H9 (cell line): ENCODE results near the gene UBL5. TPM values are rescaled to one million over a fixed set of nuclear protein-coding genes. Genes with fewer than 3 reads are reported as not detected.

Experiments
- DNase-seq: peaks from one replicate; pipeline ENCODE4 v3.0.0-alpha.2; 2017
- H2AFZ ChIP-seq: one replicate; pipeline ENCODE4 v1.6.1; 2013; ENCODE audit warnings: mild to moderate bottlenecking, low read length, control low read depth, moderate library complexity
- H2AK5ac ChIP-seq: 2 replicates; pipeline ENCODE4 v1.6.1; 2013; ENCODE audit warnings: low read length, control low read depth, mixed read lengths; ENCODE audit not compliant: insufficient read length
- H2BK120ac ChIP-seq: one replicate; pipeline ENCODE4 v1.6.1; 2013; ENCODE audit warnings: low read depth, mild to moderate bottlenecking, low read length, control low read depth, inconsistent platforms; ENCODE audit not compliant: poor library complexity, severe bottlenecking
- H2BK12ac ChIP-seq: 2 replicates; pipeline ENCODE4 v1.6.1; 2013; ENCODE audit warnings: low read length, control low read depth, mixed read lengths, low read depth; ENCODE audit not compliant: insufficient read length
- H2BK15ac ChIP-seq: 2 replicates; pipeline ENCODE4 v1.6.1; 2013; ENCODE audit warnings: low read depth, low read length, control low read depth
- H2BK20ac ChIP-seq: one replicate; pipeline ENCODE4 v1.6.1; 2013; ENCODE audit warnings: low read depth, mild to moderate bottlenecking, low read length, control low read depth, inconsistent platforms; ENCODE audit not compliant: poor library complexity, severe bottlenecking
- H2BK5ac ChIP-seq: 2 replicates; pipeline ENCODE4 v1.6.1; 2013; ENCODE audit warnings: low read length, control low read depth, mixed read lengths; ENCODE audit not compliant: insufficient read length
- H3K14ac ChIP-seq: 2 replicates; pipeline ENCODE4 v1.6.1; 2013; ENCODE audit warnings: low read length, control low read depth; ENCODE audit not compliant: insufficient read depth
- H3K18ac ChIP-seq: 2 replicates; pipeline ENCODE4 v1.6.1; 2013; ENCODE audit warnings: low read depth, mild to moderate bottlenecking, mixed read lengths, low read length, control low read depth; ENCODE audit not compliant: insufficient read length
- H3K23ac ChIP-seq: 2 replicates; pipeline ENCODE4 v1.6.1; 2013; ENCODE audit warnings: low read length, control low read depth, mixed read lengths, low read depth; ENCODE audit not compliant: insufficient read length
- H3K23me2 ChIP-seq: 2 replicates; pipeline ENCODE4 v1.6.1; 2013; ENCODE audit warnings: low read depth, mild to moderate bottlenecking, mixed read lengths, low read length, control low read depth; ENCODE audit not compliant: insufficient read length, poor library complexity, severe bottlenecking
- H3K27ac ChIP-seq: 2 replicates; pipeline ENCODE4 v1.5.1; 2013; ENCODE audit warnings: low read length, control low read depth, mixed read lengths, low read depth; ENCODE audit not compliant: insufficient read length
- H3K27me3 ChIP-seq: 2 replicates; pipeline ENCODE4 v1.6.1; 2013; ENCODE audit warnings: low read length, control low read depth, inconsistent platforms; ENCODE audit not compliant: insufficient read depth
- H3K4ac ChIP-seq: 2 replicates; pipeline ENCODE4 v1.6.1; 2013; ENCODE audit warnings: low read depth, mild to moderate bottlenecking, control low read depth, inconsistent platforms, low read length, moderate library complexity
- H3K4me1 ChIP-seq: 2 replicates; pipeline ENCODE4 v1.6.1; 2013; ENCODE audit warnings: low read length, control low read depth, inconsistent platforms; ENCODE audit not compliant: insufficient read depth
- H3K4me2 ChIP-seq: 2 replicates; pipeline ENCODE4 v1.6.1; 2013; ENCODE audit warnings: low read length, control low read depth, mixed read lengths; ENCODE audit not compliant: insufficient read length, insufficient read depth
- H3K56ac ChIP-seq: 2 replicates; pipeline ENCODE4 v1.6.1; 2013; ENCODE audit warnings: low read depth, mild to moderate bottlenecking, mixed read lengths, low read length, control low read depth; ENCODE audit not compliant: insufficient read length
- H3K79me1 ChIP-seq: 2 replicates; pipeline ENCODE4 v1.6.1; 2013; ENCODE audit warnings: low read depth, mild to moderate bottlenecking, moderate library complexity, low read length, control low read depth, inconsistent platforms; ENCODE audit not compliant: insufficient read depth, poor library complexity, severe bottlenecking
- H3K79me2 ChIP-seq: 2 replicates; pipeline ENCODE4 v1.6.1; 2013; ENCODE audit warnings: low read length, control low read depth, inconsistent platforms; ENCODE audit not compliant: insufficient read depth
- H3K9ac ChIP-seq: 2 replicates; pipeline ENCODE4 v1.6.1; 2013; ENCODE audit warnings: low read length, control low read depth, mixed read lengths; ENCODE audit not compliant: insufficient read length; ENCODE audit errors: extremely low read depth
- H3K9me3 ChIP-seq: one replicate; pipeline ENCODE4 v1.6.1; 2013; ENCODE audit warnings: low read depth, low read length, inconsistent platforms; ENCODE audit not compliant: control insufficient read depth
- H3T11ph ChIP-seq: one replicate; pipeline ENCODE4 v1.6.1; 2013; ENCODE audit warnings: mild to moderate bottlenecking, low read length, control low read depth, inconsistent platforms
- H4K20me1 ChIP-seq: one replicate; pipeline ENCODE4 v1.6.1; 2013; ENCODE audit not compliant: control insufficient read depth, insufficient read length, insufficient read depth
- H4K5ac ChIP-seq: 2 replicates; pipeline ENCODE4 v1.6.1; 2013; ENCODE audit warnings: low read depth, mild to moderate bottlenecking, mixed read lengths, low read length, control low read depth; ENCODE audit not compliant: insufficient read length
- H4K8ac ChIP-seq: replicated peaks from 2 replicates; pipeline ENCODE4 v1.6.1; 2013; ENCODE audit warnings: low read length, control low read depth, mixed read lengths, low read depth; ENCODE audit not compliant: insufficient read length
- H4K91ac ChIP-seq: 2 replicates; pipeline ENCODE4 v1.6.1; 2013; ENCODE audit warnings: low read depth, mild to moderate bottlenecking, moderate library complexity, mixed read lengths, low read length, control low read depth; ENCODE audit not compliant: insufficient read length
- H3K27ac Mint-ChIP-seq, 3 experiments: 2 replicates in 2 of 3; 3 replicates in 1 of 3; pipeline ENCODE4 v1.8.0; 2020 to 2021; ENCODE audit warnings: mixed read lengths in 3 of 3, mild to moderate bottlenecking in 1 of 3, moderate library complexity in 1 of 3
- H3K27me3 Mint-ChIP-seq: 2 replicates; pipeline ENCODE4 v1.8.0; 2021; ENCODE audit warnings: low read depth, mild to moderate bottlenecking, moderate library complexity, mixed read lengths
- H3K36me3 Mint-ChIP-seq, 3 experiments: 2 replicates in 2 of 3; 3 replicates in 1 of 3; pipeline ENCODE4 v1.8.0; 2020 to 2021; ENCODE audit warnings: low read depth in 3 of 3, mixed read lengths in 3 of 3; ENCODE audit not compliant: insufficient read depth in 1 of 3
- H3K4me1 Mint-ChIP-seq, 2 experiments: 2 replicates each; pipeline ENCODE4 v1.8.0; 2020; ENCODE audit warnings: mixed read lengths in 2 of 2
- H3K4me3 Mint-ChIP-seq, 2 experiments: 2 replicates in 1 of 2; 3 replicates in 1 of 2; pipeline ENCODE4 v1.8.0; 2020 to 2021; ENCODE audit warnings: mild to moderate bottlenecking in 2 of 2, mixed read lengths in 2 of 2, moderate library complexity in 1 of 2
- H3K9me3 Mint-ChIP-seq, 2 experiments: 2 replicates in 1 of 2; 3 replicates in 1 of 2; pipeline ENCODE4 v1.8.0; 2020; ENCODE audit warnings: mild to moderate bottlenecking in 2 of 2, mixed read lengths in 2 of 2, moderate library complexity in 1 of 2
- CTCF ChIP-seq: fragments of 200-600 bp; sonication (generic); conservative IDR thresholded peaks from 3 replicates; pipeline ENCODE4 v1.8.0; 2021; ENCODE audit warnings: antibody characterized with exemption, mild to moderate bottlenecking
- WGBS: extraction: QIAGEN DNeasy Blood & Tissue Kit; methylation state at CpG from one replicate; pipeline ENCODE4 v1.1.7; 2013; ENCODE audit warnings: missing lambda C conversion rate, low lambda C conversion rate, mixed read lengths; ENCODE audit not compliant: insufficient read length; ENCODE audit errors: extremely low coverage; 5-methylcytosine and 5-hydroxymethylcytosine counted together
- total RNA-seq: library from RNA; stranded (reverse); gene quantifications from 2 replicates; pipeline ENCODE4 v1.2.1, GENCODE V29; 2021

The UBL5 gene
- total RNA-seq, 1 experiment from 2014 or later, result 393 TPM

- Histone ChIP-seq H2AFZ (no peak overlapping the region), H3K14ac (no peak overlapping the region), H3T11ph (no peak overlapping the region), H3K27me3 (no peaks in the 10 kb centered on the region), H4K8ac (no peak overlapping the region), H4K20me1 (peaks cover 2% of the 10 kb centered on the region), H4K5ac (no peak overlapping the region), H2BK5ac (no peak overlapping the region), H3K23me2 (no peaks in the 10 kb centered on the region), H2AK5ac (no peak overlapping the region), H3K18ac (no peak overlapping the region), H3K4me1 (no peaks in the 10 kb centered on the region; the same call in 1 of the 2 replicates), H3K4me2 (no peak overlapping the region), H3K23ac (no peak overlapping the region), H3K27ac (no peak overlapping the region), H3K56ac (no peak overlapping the region), H4K91ac (no peak overlapping the region), H2BK12ac (no peak overlapping the region), H3K79me2 (no peaks in the 10 kb centered on the region), H3K9ac (no peak overlapping the region), H3K9me3 (no peaks in the 10 kb centered on the region), H2BK15ac (no peak overlapping the region; the same call in 1 of the 2 replicates), H3K79me1 (no peaks in the 10 kb centered on the region), H3K4ac (no peak overlapping the region), H2BK120ac (no peak overlapping the region), H2BK20ac (no peak overlapping the region)
- H3K36me3 Mint-ChIP-seq, result peaks cover 9 to 32% (median 32%) of the 10 kb centered on the region in 3 experiments; a peak in 6 of 7 replicates
- peak; percentile 82 for TF ChIP-seq CTCF
- WGBS, result no CpG with 5 or more reads among the region's 4 CpGs
- H3K4me3 Mint-ChIP-seq, result no peak overlapping the region
- no peaks in the 10 kb centered on the region for H3K9me3 Mint-ChIP-seq
- peak; percentile 65 for DNase-seq
- H3K27ac Mint-ChIP-seq, result 0 out of 7 replicates have a peak overlapping the region, but pooled peaks of 1 of the 3 experiments have one; percentile 64
- H3K27me3 Mint-ChIP-seq, result no peaks in the 10 kb centered on the region
- H3K4me1 Mint-ChIP-seq, result peaks cover 8 to 36% of the 10 kb centered on the region in 2 experiments
Measured at GRCh38 chr19:9848060-9848459, 20.3 kb downstream of the UBL5 start.
